Measurements from ENCODE around the gene KRTAP5-8.

DNA sequence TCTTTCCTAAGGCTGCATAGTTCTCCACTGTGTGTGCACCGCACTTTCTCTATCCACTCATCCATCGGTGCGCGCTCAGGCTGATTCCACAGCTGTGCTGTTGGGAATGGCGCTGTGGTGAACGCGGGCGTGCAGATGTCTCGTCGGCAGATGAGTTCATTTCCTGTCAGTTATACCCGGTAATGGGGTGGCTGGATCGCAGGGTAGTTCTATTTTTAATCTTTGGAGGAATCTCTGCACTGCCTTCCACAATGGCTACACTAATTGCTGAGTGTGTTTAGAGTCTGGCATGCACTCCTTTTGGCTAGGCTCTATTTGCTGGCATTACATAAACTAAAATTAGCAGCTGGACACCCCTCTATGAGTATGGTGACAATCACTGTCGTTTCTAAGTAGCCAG is 38.7 kb upstream of the KRTAP5-8 start:
- TF ChIP-seq, protein P1, sequence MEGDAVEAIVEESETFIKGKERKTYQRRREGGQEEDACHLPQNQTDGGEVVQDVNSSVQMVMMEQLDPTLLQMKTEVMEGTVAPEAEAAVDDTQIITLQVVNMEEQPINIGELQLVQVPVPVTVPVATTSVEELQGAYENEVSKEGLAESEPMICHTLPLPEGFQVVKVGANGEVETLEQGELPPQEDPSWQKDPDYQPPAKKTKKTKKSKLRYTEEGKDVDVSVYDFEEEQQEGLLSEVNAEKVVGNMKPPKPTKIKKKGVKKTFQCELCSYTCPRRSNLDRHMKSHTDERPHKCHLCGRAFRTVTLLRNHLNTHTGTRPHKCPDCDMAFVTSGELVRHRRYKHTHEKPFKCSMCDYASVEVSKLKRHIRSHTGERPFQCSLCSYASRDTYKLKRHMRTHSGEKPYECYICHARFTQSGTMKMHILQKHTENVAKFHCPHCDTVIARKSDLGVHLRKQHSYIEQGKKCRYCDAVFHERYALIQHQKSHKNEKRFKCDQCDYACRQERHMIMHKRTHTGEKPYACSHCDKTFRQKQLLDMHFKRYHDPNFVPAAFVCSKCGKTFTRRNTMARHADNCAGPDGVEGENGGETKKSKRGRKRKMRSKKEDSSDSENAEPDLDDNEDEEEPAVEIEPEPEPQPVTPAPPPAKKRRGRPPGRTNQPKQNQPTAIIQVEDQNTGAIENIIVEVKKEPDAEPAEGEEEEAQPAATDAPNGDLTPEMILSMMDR (IDR thresholded peaks at IDR 0.05 in 4 of 5, conservative IDR thresholded peaks at IDR 0.05 in 1 of 5), result no peak
- no peak for TF ChIP-seq POLR2A (IDR thresholded peaks at IDR 0.05)

All from gastrocnemius medialis (tissue), 4 donors.